ENCODE results near the gene PRB4.
A peak's percentile ranks its signal among the peaks of the same experiment; 100 is the strongest.
"Not testable (repeated sequence)": the region's sequence is repeated elsewhere in the genome, so short reads cannot be mapped to it uniquely, and the experiment has no call there.

PRB4 gene
- 0 reads per million in 9 experiments for total RNA-seq

- ATAC-seq (replicated peaks), result no peak
- peaks cover 1 to 24% of the 10 kb centered on the region in 2 donors for H3K9me3 Mint-ChIP-seq
Observed at GRCh38 chr12:11310336-11310735, at the start of gene PRB4. Gene PRB4 (minus strand): TSS chr12:11310436. CDS start chr12:11310398, 38 bp downstream.

GRCh38 chr12:11351736-11352135 lies 41.5 kb upstream of the PRB4 start:
- not testable (repeated sequence) for DNase-seq; H3K36me3 Mint-ChIP-seq (ENCODE audit: insufficient read depth); H3K9me3 Mint-ChIP-seq; H3K4me1 Mint-ChIP-seq (ENCODE audit: low read depth in 2 of 2); ATAC-seq (replicated peaks); H3K27ac Mint-ChIP-seq; H3K4me3 Mint-ChIP-seq
- H3K27me3 Mint-ChIP-seq, result peaks cover 0 to 24% of the 10 kb centered on the region in 2 donors

More at GRCh38 chr12:11310336-11310735, at the start of gene PRB4:
- no peak within 1 kb of the TSS for H3K4me3 Mint-ChIP-seq
- H3K36me3 Mint-ChIP-seq (ENCODE audit: insufficient read depth), result no peaks in the 10 kb centered on the region
- H3K27ac Mint-ChIP-seq, result no peak within 1 kb of the TSS
- peaks cover 0 to 22% of the 10 kb centered on the region in 2 donors for H3K27me3 Mint-ChIP-seq
- H3K4me1 Mint-ChIP-seq (ENCODE audit: low read depth in 2 of 2), result no peaks in the 10 kb centered on the region
- DNase-seq, result no peak

GRCh38 chr12:11348439-11348838 lies 38.2 kb upstream of the PRB4 start:
- Mint-ChIP-seq H3K27me3 (no peaks in the 10 kb centered on the region), H3K27ac (no peak overlapping the region), H3K4me1 (ENCODE audit: low read depth in 2 of 2) (no peaks in the 10 kb centered on the region), H3K4me3 (no peak overlapping the region), H3K9me3 (no peaks in the 10 kb centered on the region), H3K36me3 (ENCODE audit: insufficient read depth) (no peaks in the 10 kb centered on the region)
- DNase-seq, result no peak
- no peak for ATAC-seq (replicated peaks)

- H3K27ac Mint-ChIP-seq, result no peak overlapping the region
- DNase-seq (no peak), ATAC-seq (replicated peaks) (no peak)
- no peaks in the 10 kb centered on the region for H3K4me1 Mint-ChIP-seq (ENCODE audit: low read depth in 2 of 2)
- H3K27me3 Mint-ChIP-seq, result no peaks in the 10 kb centered on the region
- H3K9me3 Mint-ChIP-seq, result no peaks in the 10 kb centered on the region
- no peaks in the 10 kb centered on the region for H3K36me3 Mint-ChIP-seq (ENCODE audit: insufficient read depth)
- H3K4me3 Mint-ChIP-seq, result no peak overlapping the region
Observed at GRCh38 chr12:11347810-11348209, 37.6 kb upstream of the PRB4 start.

- DNase-seq (no peak), ATAC-seq (replicated peaks) (no peak)
- Mint-ChIP-seq H3K4me1 (ENCODE audit: low read depth in 2 of 2) (no peaks in the 10 kb centered on the region), H3K4me3 (no peak overlapping the region), H3K27ac (no peak overlapping the region), H3K9me3 (no peaks in the 10 kb centered on the region), H3K36me3 (ENCODE audit: insufficient read depth) (peaks cover 3% of the 10 kb centered on the region), H3K27me3 (peaks cover 0 to 4% of the 10 kb centered on the region in 2 donors)
Observed at GRCh38 chr12:11344500-11344899, 34.3 kb upstream of the PRB4 start.

GRCh38 chr12:11324426-11324825 lies 14.2 kb upstream of the PRB4 start:
- H3K27ac Mint-ChIP-seq, result no peak overlapping the region
- no peak for ATAC-seq (replicated peaks)
- H3K9me3 Mint-ChIP-seq, result peaks cover 1 to 7% of the 10 kb centered on the region in 2 donors
- H3K27me3 Mint-ChIP-seq, result no peaks in the 10 kb centered on the region
- H3K4me3 Mint-ChIP-seq, result no peak overlapping the region
- H3K36me3 Mint-ChIP-seq (ENCODE audit: insufficient read depth), result no peaks in the 10 kb centered on the region
- no peaks in the 10 kb centered on the region for H3K4me1 Mint-ChIP-seq (ENCODE audit: low read depth in 2 of 2)
- DNase-seq, result no peak

- Mint-ChIP-seq H3K4me1 (ENCODE audit: low read depth in 2 of 2) (no peaks in the 10 kb centered on the region), H3K9me3 (peaks cover 0 to 11% of the 10 kb centered on the region in 2 donors), H3K27me3 (no peaks in the 10 kb centered on the region), H3K36me3 (ENCODE audit: insufficient read depth) (no peaks in the 10 kb centered on the region), H3K27ac (no peak overlapping the region), H3K4me3 (no peak overlapping the region)
- DNase-seq, result no peak
- ATAC-seq (replicated peaks), result no peak
Observed at GRCh38 chr12:11321980-11322379, 11.7 kb upstream of the PRB4 start.

- no peak overlapping the region for H3K27ac Mint-ChIP-seq
- no peak overlapping the region for H3K4me3 Mint-ChIP-seq
- no peaks in the 10 kb centered on the region for H3K36me3 Mint-ChIP-seq (ENCODE audit: insufficient read depth)
- DNase-seq, result no peak
- no peak for ATAC-seq (replicated peaks)
- H3K4me1 Mint-ChIP-seq (ENCODE audit: low read depth in 2 of 2), result no peaks in the 10 kb centered on the region
- H3K27me3 Mint-ChIP-seq, result peaks cover 0 to 23% of the 10 kb centered on the region in 2 donors
- peaks cover 10 to 38% of the 10 kb centered on the region in 2 donors for H3K9me3 Mint-ChIP-seq
Observed at GRCh38 chr12:11307143-11307542, 3.1 kb downstream of the PRB4 start.

GRCh38 chr12:11273449-11273848 lies 36.8 kb downstream of the PRB4 start:
- H3K36me3 Mint-ChIP-seq (ENCODE audit: insufficient read depth), result no peaks in the 10 kb centered on the region
- H3K4me3 Mint-ChIP-seq, result no peak overlapping the region
- no peak overlapping the region for H3K27ac Mint-ChIP-seq
- H3K9me3 Mint-ChIP-seq, result no peaks in the 10 kb centered on the region
- no peaks in the 10 kb centered on the region for H3K4me1 Mint-ChIP-seq (ENCODE audit: low read depth in 2 of 2)
- H3K27me3 Mint-ChIP-seq, result no peaks in the 10 kb centered on the region
- ATAC-seq (replicated peaks) (no peak), DNase-seq (no peak)

GRCh38 chr12:11269607-11270006 lies 40.6 kb downstream of the PRB4 start, which contains the start of gene PRB3:
Gene PRB3 (minus strand): TSS chr12:11269707. CDS start chr12:11269669, 38 bp downstream.
- ATAC-seq (replicated peaks) (no peak), DNase-seq (no peak)
- Mint-ChIP-seq H3K36me3 (ENCODE audit: insufficient read depth) (no peaks in the 10 kb centered on the region), H3K4me3 (no peak within 1 kb of the TSS), H3K27me3 (no peaks in the 10 kb centered on the region), H3K9me3 (no peaks in the 10 kb centered on the region), H3K27ac (peak within 1 kb of the TSS in 1 of 2 donors; percentile 5), H3K4me1 (ENCODE audit: low read depth in 2 of 2) (no peaks in the 10 kb centered on the region)

GRCh38 chr12:11264501-11264900 lies 45.7 kb downstream of the PRB4 start:
- no peaks in the 10 kb centered on the region for H3K4me1 Mint-ChIP-seq (ENCODE audit: low read depth in 2 of 2)
- ATAC-seq (replicated peaks) (no peak), DNase-seq (no peak)
- no peak overlapping the region for H3K4me3 Mint-ChIP-seq
- peaks cover 0 to 11% of the 10 kb centered on the region in 2 donors for H3K9me3 Mint-ChIP-seq
- H3K27me3 Mint-ChIP-seq, result no peaks in the 10 kb centered on the region
- H3K36me3 Mint-ChIP-seq (ENCODE audit: insufficient read depth), result no peaks in the 10 kb centered on the region
- no peak overlapping the region for H3K27ac Mint-ChIP-seq
